ENCODE data around the gene ST6GAL2.

ST6GAL2 gene

DNA sequence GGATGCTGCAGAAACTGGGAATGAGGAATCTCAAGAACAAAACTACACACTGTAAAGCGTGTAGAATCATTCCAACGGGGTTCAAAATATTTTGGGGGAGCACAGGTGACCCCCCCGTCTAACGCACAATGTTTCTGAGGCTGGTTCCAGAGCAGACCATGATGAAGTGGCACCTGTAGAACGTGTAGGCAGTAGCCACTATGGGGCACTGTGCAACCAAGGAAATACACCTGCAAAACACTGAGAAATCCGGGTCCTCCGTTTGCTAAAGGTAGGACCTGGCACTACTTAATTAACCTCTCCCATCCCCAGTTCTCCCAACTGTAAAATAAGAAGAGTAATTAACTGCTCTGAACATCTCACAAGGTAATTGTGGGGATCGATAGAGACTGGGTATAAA is 22.6 kb downstream of the ST6GAL2 start:
- DNase-seq (ENCODE audit: low read depth) = no peak

- DNase-seq (ENCODE audit: low read depth) = no peak
These were observed 26.5 kb downstream of the ST6GAL2 start for GRCh38 chr2:106859498-106859897.

GRCh38 chr2:106858810-106859209 is 27.2 kb downstream of the ST6GAL2 start:
- no peak for DNase-seq (ENCODE audit: low read depth)

DNA sequence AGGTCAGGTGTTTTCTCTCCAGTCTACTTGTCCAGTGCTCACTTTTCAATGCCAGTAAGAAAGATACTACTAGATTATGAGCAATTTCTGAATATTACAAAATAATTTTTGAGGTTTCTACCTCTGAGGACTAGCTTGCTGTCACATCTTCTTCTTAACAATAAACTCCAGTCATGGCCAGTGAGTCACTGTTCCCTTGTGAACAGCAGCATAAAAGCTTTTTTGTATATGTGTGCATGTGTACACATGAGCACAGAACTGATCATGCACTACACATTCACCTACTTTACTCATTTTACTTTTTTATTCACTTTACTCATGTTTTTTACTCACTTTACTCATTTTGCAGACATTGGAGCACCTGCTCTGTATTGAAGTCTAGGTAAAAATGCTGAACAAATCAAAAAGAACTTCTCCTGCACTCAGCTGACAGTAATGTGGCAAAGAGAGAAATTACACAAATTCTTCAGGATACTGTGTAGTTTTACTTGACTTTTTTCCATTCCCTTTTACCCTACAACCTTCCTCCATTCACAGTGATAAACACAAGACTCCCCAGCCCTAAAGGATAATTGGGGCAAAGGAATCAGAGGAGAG is 28.0 kb downstream of the ST6GAL2 start:
- DNase-seq (ENCODE audit: low read depth) = no peak

DNA sequence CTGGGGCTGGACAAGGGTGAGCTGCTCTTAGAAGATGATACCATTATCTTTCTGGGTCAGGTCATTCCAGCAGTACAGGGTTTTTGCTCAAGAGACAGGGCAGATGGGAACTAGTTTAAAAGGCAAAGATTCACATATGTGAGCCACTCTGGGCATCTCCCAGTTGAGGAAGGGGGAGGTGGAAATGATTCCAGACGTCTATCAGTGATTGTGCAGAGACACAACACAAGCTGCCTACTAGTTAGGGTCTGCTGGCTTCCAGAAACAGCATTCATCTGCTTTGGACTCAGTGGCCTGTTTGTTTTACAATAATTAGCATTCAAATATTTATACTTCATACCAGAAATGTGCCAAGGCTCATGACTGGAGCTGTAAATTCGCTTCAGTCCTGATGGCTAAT is 32.3 kb downstream of the ST6GAL2 start:
- no peak for DNase-seq (ENCODE audit: low read depth)

DNA sequence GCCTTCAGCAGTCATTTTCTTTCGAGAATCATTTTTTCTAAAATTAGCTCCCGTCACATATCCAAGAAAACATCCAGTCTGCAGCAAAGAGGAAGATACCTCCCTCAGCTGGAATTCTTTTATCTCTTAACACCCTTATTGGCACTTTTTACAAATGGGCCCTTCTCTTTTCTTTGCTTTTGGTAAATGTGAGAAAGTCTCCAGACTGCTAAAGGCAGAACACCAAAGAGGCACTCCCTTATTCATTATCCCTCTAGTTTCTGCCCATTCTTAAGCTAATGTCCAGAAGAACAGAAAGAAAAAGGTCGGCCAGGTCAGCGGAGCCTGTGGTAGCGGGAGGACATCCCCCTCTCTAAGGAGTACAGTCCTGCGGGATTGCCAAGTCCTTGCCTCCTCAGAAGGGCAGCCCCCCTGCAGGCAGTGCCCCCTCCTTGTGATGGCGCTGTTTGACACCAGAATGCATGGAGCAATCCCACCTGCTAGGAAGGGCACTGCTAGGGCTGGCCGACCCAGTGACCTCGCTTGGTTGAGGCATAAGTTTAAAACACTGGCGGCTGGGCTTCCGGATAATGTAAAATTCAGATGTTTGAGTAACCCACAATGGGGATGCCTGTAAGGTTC is 34.0 kb downstream of the ST6GAL2 start:
- no peak for DNase-seq (ENCODE audit: low read depth)

- DNase-seq (ENCODE audit: low read depth) = no peak
These were observed 34.7 kb downstream of the ST6GAL2 start for GRCh38 chr2:106851087-106851874.

DNA sequence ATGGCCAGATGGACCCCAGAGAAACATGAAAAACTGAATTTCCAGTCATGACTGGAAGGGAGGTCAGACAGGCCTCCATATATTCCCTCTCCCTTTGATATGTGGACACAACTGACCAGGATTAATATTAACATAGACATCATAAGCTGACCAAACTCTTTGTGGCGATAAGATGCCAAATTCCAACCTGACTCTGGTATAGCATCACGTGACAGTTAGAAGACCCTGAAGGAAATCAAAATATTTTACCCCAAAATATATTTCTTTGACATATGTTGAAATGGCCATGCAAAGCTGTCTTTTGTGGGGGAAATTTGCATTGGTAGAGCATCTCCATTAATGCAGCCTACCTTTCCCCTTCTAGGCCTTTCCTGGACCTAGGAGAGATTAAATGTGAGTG is 36.7 kb downstream of the ST6GAL2 start:
- no peak for DNase-seq (ENCODE audit: low read depth)

GRCh38 chr2:106847366-106847765 is 38.6 kb downstream of the ST6GAL2 start:
- DNase-seq (ENCODE audit: low read depth) = no peak

DNA sequence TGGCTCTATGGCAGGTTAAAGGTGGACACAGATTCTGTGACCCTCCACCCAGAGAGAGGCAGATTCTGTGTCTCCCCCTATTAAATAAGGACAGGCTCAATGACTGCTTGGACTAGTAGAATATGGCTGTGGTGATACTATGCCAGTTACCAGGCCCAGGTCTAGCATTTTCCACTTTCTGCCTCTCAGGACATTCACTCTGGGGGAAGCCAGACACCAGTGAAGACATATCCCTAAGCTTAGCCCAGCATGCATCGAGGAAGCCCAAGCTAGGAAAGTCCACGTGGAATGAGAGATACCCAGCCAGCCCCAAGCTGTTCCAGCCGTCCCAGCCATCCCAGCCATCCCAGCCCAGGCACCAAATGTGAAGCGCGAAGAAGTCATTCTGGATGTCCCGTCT is 40.3 kb downstream of the ST6GAL2 start:
- DNase-seq (ENCODE audit: low read depth) = no peak

- DNase-seq (ENCODE audit: low read depth) = no peak
These were observed 42.1 kb downstream of the ST6GAL2 start for GRCh38 chr2:106843910-106844250.

- no peak for DNase-seq (ENCODE audit: low read depth)
These were observed 42.7 kb downstream of the ST6GAL2 start for GRCh38 chr2:106843001-106843909.

- DNase-seq (ENCODE audit: low read depth) = no peak
These were observed 43.9 kb downstream of the ST6GAL2 start for GRCh38 chr2:106841886-106842645.

DNA sequence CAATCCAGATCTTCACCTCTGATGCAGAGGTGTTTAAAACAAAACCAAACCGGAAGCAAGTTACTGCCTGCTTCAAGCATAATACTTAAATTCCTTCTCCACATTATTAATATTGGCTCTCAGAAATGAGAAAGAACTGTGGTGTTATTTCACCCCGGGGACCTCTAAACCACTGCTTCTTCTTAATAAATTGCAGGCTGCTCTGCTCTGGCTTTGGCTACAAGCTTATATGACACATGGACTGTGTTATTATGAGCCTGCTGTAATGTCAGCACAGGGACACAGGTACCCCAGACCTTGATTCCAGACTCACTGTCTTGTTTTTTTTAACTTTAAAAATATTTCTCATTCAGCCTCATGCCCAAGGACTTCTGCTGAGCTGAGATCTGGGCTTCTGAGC is 45.1 kb downstream of the ST6GAL2 start:
- DNase-seq (ENCODE audit: low read depth) = no peak

- DNase-seq (ENCODE audit: low read depth) = no peak
These were observed 45.9 kb downstream of the ST6GAL2 start for GRCh38 chr2:106839849-106840595.

DNA sequence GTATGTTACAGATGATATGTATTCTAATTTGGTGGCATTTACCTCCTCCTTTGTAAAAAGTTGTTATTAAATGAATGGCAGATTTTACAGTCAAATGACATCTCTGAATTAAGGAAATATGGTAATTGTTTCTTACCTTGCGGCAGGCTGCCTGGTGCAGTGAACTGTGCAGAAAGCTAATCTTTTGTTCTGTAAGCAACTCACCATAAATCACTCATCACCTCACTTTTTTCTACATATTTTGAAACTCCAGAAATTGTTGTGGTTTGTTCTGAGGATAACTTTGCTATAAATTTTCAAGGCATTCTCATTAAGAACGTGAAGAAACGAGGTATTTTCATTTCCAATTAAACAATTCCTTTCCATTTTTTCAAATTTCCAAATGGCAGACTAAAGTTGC is 52.7 kb downstream of the ST6GAL2 start:
- no peak for DNase-seq (ENCODE audit: low read depth)

DNA sequence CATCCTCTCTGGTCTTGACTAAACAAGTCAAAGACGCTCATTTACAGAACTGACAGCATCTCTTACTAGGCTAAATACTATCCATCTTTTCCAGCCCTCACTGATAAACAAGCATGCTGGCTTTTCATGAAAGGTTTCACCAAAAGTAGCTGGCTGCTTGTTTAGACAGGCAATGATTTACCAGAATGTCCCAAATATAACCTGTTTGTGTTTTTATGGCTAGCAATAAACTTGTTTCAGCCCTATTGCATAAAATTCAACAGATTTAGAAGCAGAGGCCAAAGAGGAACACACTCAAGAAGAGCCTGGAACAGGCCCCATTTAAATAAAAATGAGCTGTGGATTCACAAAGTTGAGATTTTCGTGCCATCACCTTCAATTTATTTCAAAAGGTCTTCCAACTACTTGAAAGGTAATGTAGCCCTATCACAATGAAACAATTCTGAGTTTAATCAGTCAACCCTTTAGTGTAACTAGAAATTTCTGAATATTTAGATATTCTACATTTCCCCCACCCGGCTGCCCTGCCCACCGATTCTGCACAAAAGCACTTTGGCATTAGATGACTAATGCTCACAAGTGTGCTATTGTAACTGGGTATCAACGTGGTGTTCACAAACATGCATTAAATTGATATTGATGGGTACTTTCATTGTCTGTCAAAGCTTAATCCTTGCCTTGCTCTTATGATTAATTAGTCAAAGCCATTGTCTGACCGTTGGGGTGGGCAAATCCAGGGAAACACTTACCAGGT is 54.0 kb downstream of the ST6GAL2 start:
- no peak for DNase-seq (ENCODE audit: low read depth)

DNA sequence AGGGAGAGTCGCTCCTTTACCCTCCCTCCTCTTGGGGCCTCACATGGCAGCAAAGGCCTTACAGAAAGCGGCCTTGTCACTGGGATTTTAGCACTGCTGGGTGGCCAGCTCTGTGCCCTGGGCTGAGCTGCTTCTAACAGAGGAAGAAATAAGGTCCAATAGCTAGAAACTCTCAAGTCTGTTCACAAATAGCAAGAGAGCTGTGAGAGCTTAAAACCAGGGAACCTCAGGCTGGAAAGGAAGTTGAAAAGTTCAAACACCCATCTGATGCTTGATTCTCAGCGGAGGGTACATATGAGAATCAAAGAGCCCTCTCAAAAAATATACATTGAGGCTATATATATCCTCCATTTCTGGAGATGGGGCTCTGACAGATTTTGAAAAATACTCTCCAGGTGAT is 54.7 kb downstream of the ST6GAL2 start:
- no peak for DNase-seq (ENCODE audit: low read depth)

GRCh38 chr2:106830191-106830590 is 55.8 kb downstream of the ST6GAL2 start:
- no peak for DNase-seq (ENCODE audit: low read depth)

DNA sequence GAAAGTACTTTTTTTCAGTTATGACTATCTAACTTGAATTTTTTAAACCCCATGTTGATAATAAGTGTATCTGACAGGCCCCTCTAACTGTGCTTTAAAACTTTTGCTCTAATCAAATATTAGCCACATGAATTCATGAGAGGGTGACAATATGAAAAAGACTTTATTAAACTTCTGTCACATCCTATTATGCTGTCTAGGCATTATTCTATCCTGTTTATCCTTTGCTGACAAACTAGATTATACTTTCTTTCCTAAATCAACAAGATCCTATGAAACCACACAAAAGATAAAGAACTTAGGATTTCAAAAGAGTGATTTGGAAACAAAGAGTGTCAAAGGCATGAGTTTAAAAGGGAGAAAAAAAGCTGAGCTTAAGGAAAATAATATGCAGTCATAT is 57.8 kb downstream of the ST6GAL2 start:
- no peak for DNase-seq (ENCODE audit: low read depth)

Measured in stimulated activated CD8-positive, alpha-beta memory T cell treated with anti-CD3 and anti-CD28 coated beads, Interleukin-15, amount 100 ng/mL, for 24 hours (primary cell).